DMS 273 (cell line): ENCODE data around the gene POMZP3.
"Not testable (repeated sequence)": the region's sequence is repeated elsewhere in the genome, so short reads cannot be mapped to it uniquely, and the experiment has no call there.

Source experiments
- DNase-seq: peaks from one replicate; lab custom pipeline; 2025; ENCODE audit not compliant: unreplicated experiment; lab: John Stamatoyannopoulos, UW

POMZP3 gene

GRCh38 chr7:76626989-76627642 lies at the start of gene POMZP3:
TSS of gene POMZP3 (minus strand) at chr7:76627279. CDS start at chr7:76626064, 1,215 bp downstream.
- peak; percentile 61 for DNase-seq

DNA sequence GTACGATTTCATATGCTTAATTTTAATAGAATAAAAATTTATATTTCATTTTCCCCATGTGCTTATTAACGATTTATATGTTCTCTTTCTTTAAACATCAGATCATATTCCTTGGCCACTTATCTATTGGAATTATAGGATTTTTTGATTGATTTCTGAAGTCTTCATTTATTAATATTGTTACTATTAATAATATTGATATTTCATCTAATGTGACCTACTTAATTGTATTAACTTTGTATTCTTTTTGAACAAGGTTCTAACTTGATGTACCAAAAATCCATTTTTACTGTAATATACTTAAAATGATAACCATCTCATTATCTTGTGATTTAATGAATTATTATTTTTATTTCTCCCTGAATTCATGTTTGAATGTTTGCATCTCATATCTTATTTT lies 48.7 kb upstream of the POMZP3 start:
- not testable (repeated sequence) for DNase-seq

GRCh38 chr7:76673346-76673745 lies 46.3 kb upstream of the POMZP3 start:
- DNase-seq: not testable (repeated sequence)

DNA sequence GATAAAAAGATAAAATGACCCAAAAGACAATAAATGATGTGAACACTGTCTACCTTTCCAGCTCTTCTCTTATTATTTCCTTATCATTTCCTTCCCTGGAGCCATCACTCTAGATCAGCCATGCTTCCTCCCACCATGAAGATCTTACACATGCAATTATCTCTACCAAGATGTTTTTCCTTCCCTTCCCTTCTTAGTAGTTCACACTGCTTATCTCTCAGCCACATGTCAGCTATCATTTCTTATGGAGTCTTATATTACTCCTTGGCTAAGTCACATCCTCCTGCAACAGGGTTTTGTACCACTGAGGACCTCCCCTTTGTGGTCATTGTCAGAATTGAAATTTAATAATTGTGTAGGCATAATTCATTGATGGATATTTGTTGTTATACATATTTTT lies 32.1 kb upstream of the POMZP3 start:
- DNase-seq: not testable (repeated sequence)

- DNase-seq: peak; percentile 11
Observed at GRCh38 chr7:76656425-76656824, 29.3 kb upstream of the POMZP3 start.

- not testable (repeated sequence) for DNase-seq
Observed at GRCh38 chr7:76642620-76643019, 15.5 kb upstream of the POMZP3 start.

GRCh38 chr7:76637061-76637691 lies 10.1 kb upstream of the POMZP3 start:
- DNase-seq: not testable (repeated sequence)

- DNase-seq: peak; percentile 46
Observed at GRCh38 chr7:76626581-76626980, 498 bp downstream of the POMZP3 start.

DNA sequence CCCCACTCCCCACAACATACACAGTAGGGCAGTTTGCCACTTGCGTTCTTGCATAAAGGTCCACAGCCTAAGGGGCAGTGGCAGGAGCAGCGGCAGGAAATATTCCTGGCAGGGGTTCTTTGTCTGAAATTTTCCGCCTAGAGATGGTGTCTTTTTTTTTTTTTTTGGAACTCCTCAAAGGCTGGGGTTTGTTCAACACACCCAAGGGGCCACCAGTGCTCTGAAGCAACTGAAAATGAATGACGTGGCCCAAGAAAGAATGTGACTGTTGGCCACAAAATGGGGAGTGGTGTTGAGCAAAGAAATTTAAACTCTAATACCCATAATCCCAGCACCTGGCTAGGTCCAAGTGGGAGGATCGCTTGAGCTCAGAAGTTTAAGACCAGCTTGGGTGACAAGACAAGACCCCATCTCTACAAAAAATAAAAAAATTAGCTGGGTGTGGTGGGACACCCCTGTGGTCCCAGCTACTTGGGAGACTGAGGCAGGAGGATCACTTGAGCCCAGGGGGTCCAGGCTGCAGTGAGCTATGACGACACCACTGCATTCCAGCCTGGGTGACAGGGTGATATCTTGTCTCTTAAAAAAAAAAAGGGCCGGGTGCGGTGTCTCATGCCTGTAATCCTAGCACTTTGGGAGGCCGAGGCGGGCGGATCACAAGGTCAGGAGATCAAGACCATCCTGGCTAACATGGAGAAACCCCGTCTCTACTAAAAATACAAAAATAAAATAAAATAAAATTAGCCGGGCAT lies 7.5 kb downstream of the POMZP3 start:
- not testable (repeated sequence) for DNase-seq

- peak; percentile 70 for DNase-seq
Observed at GRCh38 chr7:76613783-76614182, 13.3 kb downstream of the POMZP3 start.

- not testable (repeated sequence) for DNase-seq
Observed at GRCh38 chr7:76612232-76612631, 14.8 kb downstream of the POMZP3 start.

- not testable (repeated sequence) for DNase-seq
Observed at GRCh38 chr7:76609864-76610263, 17.2 kb downstream of the POMZP3 start.

DNA sequence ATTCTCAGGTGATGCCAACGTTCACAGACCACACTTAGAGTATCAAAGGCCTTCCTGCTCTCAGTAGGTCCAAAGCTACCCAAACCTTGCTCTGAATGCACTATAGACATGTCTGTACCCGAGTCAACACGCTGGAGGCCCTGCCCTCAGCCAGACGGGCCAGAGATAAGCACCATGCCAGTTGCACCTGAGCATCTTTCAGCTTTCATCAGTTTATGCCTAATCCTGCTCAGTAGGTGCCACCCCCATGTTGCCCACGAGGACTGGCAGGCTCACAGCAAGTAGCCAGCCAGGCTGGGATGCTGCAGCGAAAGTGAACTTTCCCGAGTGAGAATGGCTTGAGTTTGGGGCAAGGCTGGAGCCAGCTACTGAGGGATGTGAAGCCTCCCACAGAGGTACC lies 18.6 kb downstream of the POMZP3 start:
- not testable (repeated sequence) for DNase-seq

- DNase-seq: peak; percentile 85
Observed at GRCh38 chr7:76606027-76606426, 21.1 kb downstream of the POMZP3 start.

GRCh38 chr7:76600650-76601049 lies 26.4 kb downstream of the POMZP3 start:
- DNase-seq: not testable (repeated sequence)

DNA sequence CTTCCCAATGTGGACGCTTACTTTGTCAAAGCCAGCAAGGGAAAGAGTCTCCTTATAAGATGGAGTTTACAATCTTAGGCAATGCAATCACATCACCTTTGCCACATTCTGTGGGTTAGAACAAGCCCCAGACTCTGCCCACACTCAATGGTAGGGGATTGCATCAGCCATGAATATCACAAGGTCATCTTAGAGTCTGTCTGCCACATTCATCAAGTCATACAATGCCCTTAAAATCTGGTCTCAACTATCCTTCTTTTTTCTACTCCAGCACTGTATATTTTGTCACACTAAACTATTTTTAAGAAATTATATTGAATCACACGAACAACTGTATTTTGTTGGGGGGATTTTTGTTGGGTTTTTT lies 27.0 kb downstream of the POMZP3 start:
- not testable (repeated sequence) for DNase-seq

- peak; percentile 34 for DNase-seq
Observed at GRCh38 chr7:76598590-76599264, 28.4 kb downstream of the POMZP3 start.

DNA sequence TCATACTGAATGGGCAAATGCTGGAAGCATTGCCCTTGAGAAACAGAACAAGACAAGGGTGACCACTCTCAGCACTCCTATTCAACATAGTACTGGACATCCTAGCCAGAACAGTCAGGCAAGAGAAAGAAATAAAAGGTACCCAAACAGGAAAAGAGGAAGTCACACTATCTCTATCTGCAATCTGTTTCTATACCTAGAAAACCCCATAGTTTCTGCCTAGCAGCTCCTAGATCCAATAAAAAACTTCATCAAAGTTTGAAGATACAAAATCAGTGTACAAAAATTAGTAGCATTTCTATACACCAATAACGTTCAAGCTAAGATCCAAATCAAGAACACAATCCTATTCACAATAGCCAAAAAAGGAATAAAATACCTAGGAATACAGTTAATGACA lies 29.8 kb downstream of the POMZP3 start:
- DNase-seq: not testable (repeated sequence)

- DNase-seq: not testable (repeated sequence)
Observed at GRCh38 chr7:76592694-76593093, 34.4 kb downstream of the POMZP3 start.

DNA sequence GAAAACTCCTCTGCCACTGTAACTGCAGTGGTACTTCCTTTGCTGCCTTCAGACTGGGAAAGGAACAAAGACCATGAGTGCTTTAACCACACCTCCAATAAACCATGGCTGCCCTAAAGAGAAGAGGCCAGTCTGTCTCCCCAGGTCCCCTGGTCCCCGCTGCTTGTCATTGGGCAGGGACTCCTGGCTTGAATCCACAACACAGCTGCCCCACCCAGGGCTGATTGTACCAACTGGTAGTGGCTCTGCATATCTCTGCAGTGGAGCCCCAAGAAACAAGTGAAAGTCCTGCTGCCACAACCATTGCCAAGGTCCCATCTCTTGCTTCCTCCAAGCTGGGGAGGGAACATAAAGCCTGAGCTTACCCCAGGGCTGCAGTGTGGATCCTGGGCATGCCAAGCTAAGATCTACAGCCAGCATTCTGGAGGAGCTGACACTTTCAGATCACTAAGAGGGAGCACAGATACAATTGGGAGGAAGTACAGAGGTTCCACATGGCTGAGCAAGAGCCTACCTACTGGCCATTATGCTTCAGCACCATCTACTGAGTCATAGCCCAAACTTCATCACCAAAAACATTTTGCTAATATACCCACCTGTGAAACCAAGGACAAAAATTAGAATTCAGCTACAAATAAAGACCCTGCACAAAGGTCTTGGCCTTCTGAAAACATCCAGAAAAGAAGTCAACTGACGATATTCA lies 35.3 kb downstream of the POMZP3 start:
- not testable (repeated sequence) for DNase-seq

DNA sequence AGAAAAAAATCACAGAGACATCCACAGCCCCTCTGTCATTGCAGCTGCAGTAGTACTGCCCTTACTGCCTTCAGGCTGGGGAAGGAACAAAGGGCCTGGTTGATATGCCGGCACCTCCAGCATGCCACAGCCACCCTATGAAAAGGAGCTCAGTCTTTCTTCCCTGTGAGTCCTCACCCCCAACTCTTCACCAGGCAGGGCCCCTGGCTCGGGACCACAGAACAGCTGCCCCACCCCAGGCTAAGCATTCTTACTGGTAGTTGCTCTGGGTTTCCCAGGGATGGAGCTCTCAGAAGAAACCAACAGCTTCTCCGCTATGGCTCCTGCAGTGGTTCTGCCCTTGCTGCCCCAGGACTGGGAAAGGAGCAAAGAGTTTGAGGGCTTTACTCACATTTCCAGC lies 36.0 kb downstream of the POMZP3 start:
- DNase-seq: not testable (repeated sequence)
